Stimulated activated CD4-positive, alpha-beta T cell treated with anti-CD3 and anti-CD28 coated beads, Interleukin-1b, Interleukin-23, amount 100 ng/mL, for 24 hours (primary cell): Measurements from ENCODE around the gene C13orf46.

Source experiments
- DNase-seq, 4 experiments: peaks; one replicate each; pipeline ENCODE4 v3.0.0-alpha.2; 2020; ENCODE audit warnings: low read depth in 4 of 4, low spot score in 1 of 4

The C13orf46 gene

GRCh38 chr13:114010401-114011101 lies 36.7 kb upstream of the C13orf46 start:
- no peak for DNase-seq

DNA sequence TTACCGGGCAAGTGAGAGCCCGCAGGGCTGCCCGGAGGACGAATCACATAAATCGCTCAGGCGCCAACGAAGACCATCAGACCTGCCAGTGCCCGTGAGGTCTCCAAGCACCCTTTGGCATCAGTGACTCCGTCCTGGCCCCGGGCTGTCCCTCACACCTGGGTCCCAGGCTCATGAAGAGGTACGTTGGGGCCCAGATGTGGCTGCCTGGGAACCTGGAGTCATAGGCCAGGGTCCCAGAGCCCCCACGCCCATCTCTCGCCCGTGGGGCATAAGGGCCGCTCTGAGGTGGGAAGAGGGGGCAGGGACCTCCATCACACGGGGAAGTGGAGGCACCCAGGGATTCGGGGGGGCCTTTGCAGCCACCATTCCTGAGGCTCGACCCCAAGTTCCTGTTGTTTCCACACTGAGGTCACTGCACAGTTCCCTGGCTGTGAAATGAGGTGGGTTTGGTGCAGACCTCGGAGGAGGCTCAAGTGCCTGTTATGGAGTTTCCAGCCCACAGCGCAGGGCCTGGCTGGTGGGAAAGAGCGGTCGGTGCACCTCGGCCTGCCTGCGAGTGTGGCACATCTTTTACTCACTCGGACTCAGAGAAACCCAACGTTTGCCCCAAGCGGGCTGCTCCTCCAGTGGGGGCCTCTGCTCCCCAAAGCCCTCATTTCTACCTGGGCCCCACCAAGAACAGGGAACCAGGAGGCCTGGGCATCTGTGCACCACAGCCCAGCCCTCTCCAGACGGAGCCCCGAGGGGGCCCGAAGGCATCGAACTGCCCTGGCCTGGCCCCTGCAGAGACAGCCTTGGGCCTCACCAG lies 35.9 kb upstream of the C13orf46 start:
- DNase-seq: no peak

DNA sequence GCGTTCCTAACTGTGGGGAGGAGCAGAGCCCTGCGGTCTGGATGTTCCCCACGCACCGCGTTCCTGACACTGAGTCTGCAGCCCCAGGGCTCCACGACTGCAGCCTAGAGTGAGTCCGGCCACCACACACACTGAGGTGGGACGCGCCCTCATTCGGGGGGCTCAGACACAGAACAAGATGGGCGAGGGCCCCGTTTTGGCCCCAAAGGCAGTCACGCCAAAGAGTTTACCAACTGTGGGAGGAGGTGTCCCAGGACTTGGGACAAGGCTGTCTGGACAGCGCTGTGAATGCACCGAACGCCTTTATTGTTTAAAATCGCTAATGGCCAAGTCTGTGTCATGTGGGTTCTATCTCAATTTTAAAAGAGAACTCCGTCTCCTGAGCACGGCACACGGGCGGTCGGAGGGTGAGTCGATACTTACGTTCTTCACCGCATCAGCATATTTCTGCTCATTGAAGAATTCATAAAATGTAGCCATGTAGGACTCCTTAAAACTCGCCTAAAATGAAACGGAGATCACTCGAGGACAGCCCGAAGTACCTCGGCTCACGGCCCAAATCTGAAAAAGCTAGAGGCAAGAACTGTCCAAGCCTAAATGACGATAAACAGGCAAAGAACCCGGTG lies 35.2 kb upstream of the C13orf46 start:
- DNase-seq: no peak

- DNase-seq: no peak
These were observed 33.7 kb upstream of the C13orf46 start for GRCh38 chr13:114007566-114007965.

DNA sequence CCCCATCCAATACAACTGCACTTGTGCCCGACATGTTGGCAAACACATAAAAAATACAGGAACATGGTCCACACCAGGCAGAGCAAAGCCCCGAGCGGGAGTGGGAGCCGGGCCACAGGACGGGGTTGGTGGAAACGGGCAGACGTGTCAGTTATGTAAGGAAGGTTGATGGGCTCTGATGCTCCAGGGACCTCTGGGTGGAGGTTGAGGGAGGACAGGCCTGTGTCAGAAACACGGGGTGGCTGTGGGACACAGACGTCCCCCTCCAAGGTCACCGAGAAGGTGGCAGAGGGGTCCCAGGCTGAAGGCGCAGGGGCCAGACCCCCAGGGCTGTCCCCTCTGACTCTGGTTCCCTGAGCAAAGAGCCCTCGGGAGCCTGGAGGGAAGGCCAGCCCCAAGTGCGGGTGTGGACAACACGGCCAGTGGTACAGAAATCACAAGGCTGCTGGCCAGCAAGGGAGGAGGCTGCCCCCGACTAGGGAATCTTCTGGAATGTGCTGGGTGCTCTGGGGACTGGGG lies 31.4 kb upstream of the C13orf46 start:
- DNase-seq: no peak

DNA sequence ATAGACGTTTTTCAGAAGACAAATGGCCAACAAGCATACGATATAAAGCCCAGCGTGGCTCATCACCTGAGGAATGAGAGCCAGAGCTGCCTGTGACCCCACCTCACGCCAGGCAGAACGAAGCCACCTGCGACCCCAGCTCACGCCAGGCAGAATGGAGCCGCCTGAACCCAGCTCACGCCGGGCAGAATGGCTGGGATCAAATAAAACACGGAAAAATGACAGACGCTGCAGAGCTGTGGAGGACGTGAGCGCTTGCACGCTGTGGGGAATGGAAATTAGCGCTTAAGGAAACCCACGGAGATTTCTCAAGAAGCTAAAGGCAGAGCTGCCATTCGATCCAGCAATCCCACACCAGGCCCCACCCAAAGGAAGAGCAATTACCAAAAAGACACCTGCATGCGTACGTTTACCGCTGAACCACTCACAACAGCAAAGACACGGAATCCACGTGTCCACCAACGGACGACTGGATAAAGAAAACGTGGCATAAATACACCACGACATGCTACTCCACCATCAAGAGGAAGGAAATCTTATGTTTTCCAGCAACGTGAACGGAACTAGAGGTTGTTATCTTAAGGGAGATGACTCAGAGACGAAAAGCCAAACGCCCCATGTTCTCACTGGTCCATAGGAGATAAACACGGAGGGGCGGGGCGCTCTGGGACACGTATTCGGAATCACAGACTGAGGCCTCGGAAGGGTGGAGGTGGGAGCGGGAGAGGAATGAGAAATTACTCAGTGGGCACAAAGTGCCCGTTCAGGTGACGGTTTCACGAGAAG lies 30.7 kb upstream of the C13orf46 start:
- no peak for DNase-seq

- DNase-seq: no peak
These were observed 29.0 kb upstream of the C13orf46 start for GRCh38 chr13:114002771-114003321.

GRCh38 chr13:114002009-114002544 lies 28.2 kb upstream of the C13orf46 start:
- no peak for DNase-seq

DNA sequence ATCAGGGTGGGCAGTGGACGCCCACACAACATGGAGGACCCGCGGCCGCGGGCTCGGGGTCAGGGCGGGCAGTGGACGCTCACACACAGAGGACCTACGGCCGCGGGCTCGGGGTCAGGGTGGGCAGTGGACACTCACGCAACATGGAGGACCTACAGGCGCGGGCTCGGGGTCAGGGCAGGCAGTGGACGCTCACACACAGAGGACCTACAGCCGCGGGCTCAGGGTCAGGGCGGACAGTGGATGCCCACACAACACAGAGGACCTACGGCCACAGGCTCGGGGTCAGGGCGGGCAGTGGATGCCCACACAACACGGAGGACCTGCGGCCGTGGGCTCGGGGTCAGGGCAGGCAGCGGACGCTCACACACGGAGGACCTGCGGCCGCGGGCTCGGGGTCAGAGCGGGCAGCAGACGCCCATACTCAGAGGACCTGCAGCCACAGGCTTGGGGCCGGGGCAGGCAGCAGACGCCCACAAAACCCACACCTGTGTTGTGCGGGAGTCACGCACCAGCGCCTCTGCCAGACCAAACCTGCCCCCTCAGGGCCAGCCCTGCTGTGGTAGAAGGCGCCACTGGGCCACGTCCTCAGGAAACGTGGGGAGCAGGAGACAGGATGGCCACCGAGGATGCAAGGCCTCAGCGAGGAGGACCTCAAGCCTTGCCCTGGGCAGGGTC lies 27.6 kb upstream of the C13orf46 start:
- DNase-seq: no peak

DNA sequence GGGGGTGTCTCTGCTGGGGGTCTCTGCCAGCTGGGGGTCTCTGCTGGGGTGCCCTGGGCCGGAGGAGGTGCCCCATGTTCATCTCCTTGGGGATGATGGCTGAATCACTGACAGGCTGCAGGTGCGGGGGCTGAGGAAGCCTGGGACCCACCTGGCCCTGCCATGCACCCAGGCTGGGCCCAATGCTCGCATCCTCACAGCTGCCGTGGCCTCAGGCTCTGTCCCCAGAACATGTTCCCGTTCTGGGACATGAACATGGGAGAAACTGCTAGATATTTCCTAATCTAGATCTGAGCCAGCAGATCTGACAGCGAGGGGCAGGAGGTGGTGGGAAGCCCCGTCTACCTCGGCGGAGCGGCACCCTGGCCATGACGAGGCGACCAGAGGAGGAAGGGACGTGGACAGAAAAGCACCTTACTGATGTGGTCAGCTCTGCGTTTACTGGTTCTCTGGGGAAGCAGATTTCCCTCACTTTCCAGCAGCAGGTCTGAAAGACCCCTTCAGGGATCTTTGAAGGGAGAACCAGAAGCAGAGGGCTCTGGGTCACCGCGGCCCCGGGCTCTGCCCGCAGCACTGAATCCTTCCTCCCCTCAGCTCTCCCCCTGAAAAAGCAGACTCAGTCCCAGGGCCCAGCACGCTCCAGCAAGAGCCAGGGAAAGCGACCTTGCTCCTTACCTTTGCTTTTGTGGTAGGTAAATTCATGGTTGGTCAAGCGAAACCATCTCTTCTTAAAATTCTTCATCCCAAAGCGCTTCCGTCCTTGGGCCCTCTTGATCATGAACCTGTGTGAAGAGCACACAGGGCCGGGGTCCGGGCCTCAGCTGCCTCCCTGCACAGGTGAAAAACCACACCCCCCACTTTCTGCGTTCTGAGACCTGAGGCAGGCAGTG lies 26.5 kb upstream of the C13orf46 start:
- no peak for DNase-seq

- no peak for DNase-seq
These were observed 25.7 kb upstream of the C13orf46 start for GRCh38 chr13:113999618-113999910.

- DNase-seq: no peak
These were observed 25.1 kb upstream of the C13orf46 start for GRCh38 chr13:113998781-113999617.

DNA sequence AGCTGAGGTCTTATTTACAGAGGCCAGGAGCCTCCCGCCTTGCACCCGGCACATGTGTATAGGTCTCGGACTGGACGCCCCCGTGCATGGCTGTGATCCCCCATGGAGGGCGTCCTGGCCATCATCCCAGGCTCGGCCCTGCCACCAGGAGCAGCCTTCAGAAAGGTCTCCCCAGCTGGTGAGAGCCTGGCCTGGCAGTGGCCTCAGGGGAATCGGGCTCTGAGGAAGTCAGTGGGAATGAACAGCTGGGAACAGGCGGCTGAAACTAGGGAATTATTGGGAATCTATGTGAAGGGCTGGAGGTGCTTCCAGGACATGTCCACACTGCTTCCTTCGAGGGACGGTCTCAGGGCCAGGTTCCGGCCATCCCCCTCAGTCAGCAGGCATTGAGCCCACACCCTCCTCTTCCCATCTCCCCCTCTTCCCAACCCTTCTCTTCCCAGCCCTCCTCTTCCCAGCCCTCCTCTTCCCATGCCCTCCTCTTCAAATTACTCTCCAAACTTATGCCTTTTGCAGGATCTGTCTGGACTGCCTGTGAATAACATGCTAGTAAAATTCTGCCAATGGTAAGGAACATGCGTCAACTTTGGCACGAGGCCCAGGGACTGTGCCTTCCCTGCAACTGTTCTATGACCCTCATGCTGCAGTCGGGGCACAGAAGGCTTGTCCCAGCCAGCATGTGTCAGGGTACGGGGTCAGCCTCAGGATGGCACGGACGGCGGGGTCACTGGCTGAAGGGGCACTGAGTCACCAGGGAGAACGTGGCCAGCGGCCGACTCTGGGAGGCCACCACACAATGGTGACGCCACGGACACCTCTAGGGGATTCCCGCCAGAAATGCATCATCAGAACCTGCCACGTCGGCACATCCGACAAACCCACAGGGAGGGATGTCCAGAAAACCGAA lies 24.2 kb upstream of the C13orf46 start:
- DNase-seq: no peak

- no peak for DNase-seq
These were observed 23.3 kb upstream of the C13orf46 start for GRCh38 chr13:113996912-113997745.

GRCh38 chr13:113996081-113996911 lies 22.4 kb upstream of the C13orf46 start:
- DNase-seq: no peak
